ENCODE measurements around the gene PARD3B.

GRCh38 chr2:204535356-204535755 is 9.9 kb upstream of the PARD3B start:
- TF ChIP-seq, protein P1, sequence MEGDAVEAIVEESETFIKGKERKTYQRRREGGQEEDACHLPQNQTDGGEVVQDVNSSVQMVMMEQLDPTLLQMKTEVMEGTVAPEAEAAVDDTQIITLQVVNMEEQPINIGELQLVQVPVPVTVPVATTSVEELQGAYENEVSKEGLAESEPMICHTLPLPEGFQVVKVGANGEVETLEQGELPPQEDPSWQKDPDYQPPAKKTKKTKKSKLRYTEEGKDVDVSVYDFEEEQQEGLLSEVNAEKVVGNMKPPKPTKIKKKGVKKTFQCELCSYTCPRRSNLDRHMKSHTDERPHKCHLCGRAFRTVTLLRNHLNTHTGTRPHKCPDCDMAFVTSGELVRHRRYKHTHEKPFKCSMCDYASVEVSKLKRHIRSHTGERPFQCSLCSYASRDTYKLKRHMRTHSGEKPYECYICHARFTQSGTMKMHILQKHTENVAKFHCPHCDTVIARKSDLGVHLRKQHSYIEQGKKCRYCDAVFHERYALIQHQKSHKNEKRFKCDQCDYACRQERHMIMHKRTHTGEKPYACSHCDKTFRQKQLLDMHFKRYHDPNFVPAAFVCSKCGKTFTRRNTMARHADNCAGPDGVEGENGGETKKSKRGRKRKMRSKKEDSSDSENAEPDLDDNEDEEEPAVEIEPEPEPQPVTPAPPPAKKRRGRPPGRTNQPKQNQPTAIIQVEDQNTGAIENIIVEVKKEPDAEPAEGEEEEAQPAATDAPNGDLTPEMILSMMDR (IDR thresholded peaks at IDR 0.05), result no peak
- no peak for TF ChIP-seq POLR2A (IDR thresholded peaks at IDR 0.05)
